HEK293 (cell line): Measurements from ENCODE around the gene PLEKHG2.

ENCODE experiments used
- CTCF ChIA-PET: fragments of 350-600 bp; formaldehyde crosslinking; extraction: SDS; loops from one replicate; lab custom pipeline; 2021; ENCODE audit warnings: antibody characterized with exemption; lab: Yijun Ruan, JAX
- POLR2A ChIA-PET: fragments of 300-600 bp; formaldehyde crosslinking; extraction: SDS; loops from one replicate; lab custom pipeline; 2020; ENCODE audit warnings: antibody characterized with exemption, inconsistent platforms; lab: Yijun Ruan, JAX
- H3K27ac ChIP-seq: fragments of 200-500 bp; sonication (Bioruptor generic); 2 replicates; pipeline ENCODE4 v1.5.1; 2014; ENCODE audit warnings: low read depth, low read length, control low read depth, inconsistent platforms; ENCODE audit errors: extremely low read depth
- H3K36me3 ChIP-seq, 2 experiments: fragments of 200-500 bp in 1 of 2; sonication (Bioruptor generic) in 1 of 2; 1 replicate in 1 of 2; 2 replicates in 1 of 2; pipeline ENCODE4 v1.5.1; 2014 to 2017; ENCODE audit warnings: inconsistent platforms in 2 of 2, low read length in 2 of 2; ENCODE audit not compliant: control insufficient read depth in 2 of 2, insufficient read depth in 1 of 2
- H3K4me1 ChIP-seq: fragments of 200-500 bp; sonication (Bioruptor generic); 2 replicates; pipeline ENCODE4 v1.5.1; 2014; ENCODE audit warnings: mild to moderate bottlenecking, low read length, inconsistent platforms; ENCODE audit not compliant: control insufficient read depth, insufficient read depth
- H3K4me3 ChIP-seq: 2 replicates; pipeline ENCODE4 v1.5.1; 2011; ENCODE audit warnings: low read depth, mild to moderate bottlenecking, control low read depth, low read length, moderate library complexity
- H3K9me3 ChIP-seq: fragments of 200-500 bp; sonication (Bioruptor generic); 2 replicates; pipeline ENCODE4 v1.5.1; 2014; ENCODE audit warnings: low read depth, low read length, inconsistent platforms; ENCODE audit not compliant: control insufficient read depth, insufficient read depth
- GFI1B ChIP-seq: fragments of 450-650 bp; formaldehyde crosslinking; IDR thresholded peaks from 2 replicates; pipeline ENCODE4 v1.5.1; 2016; ENCODE audit warnings: missing biosample characterization, missing genetic modification characterization
- GLIS1 ChIP-seq: fragments of 450-650 bp; formaldehyde crosslinking; IDR thresholded peaks from 2 replicates; pipeline ENCODE4 v1.5.1; 2016; ENCODE audit warnings: missing biosample characterization, missing genetic modification characterization
- IKZF3 ChIP-seq: fragments of 450-650 bp; IDR thresholded peaks from 2 replicates; pipeline ENCODE4 v1.5.0; 2018; ENCODE audit warnings: missing biosample characterization, mild to moderate bottlenecking, missing genetic modification characterization, moderate library complexity
- KLF1 ChIP-seq: fragments of 450-650 bp; formaldehyde crosslinking; IDR thresholded peaks from 2 replicates; pipeline ENCODE4 v1.5.1; 2016; ENCODE audit warnings: missing biosample characterization, missing genetic modification characterization
- KLF16 ChIP-seq: fragments of 450-650 bp; formaldehyde crosslinking; IDR thresholded peaks from 2 replicates; pipeline ENCODE4 v1.5.1; 2017; ENCODE audit warnings: missing biosample characterization, missing genetic modification characterization
- MZF1 ChIP-seq: fragments of 450-650 bp; formaldehyde crosslinking; IDR thresholded peaks from 2 replicates; pipeline ENCODE4 v1.5.1; 2017; ENCODE audit warnings: missing biosample characterization, missing genetic modification characterization, borderline replicate concordance
- SP3 ChIP-seq: fragments of 450-650 bp; formaldehyde crosslinking; IDR thresholded peaks from 2 replicates; pipeline ENCODE4 v1.5.1; 2016; ENCODE audit warnings: missing biosample characterization, missing genetic modification characterization
- WT1 ChIP-seq: fragments of 450-650 bp; formaldehyde crosslinking; IDR thresholded peaks from 2 replicates; pipeline ENCODE4 v1.5.1; 2016; ENCODE audit warnings: missing biosample characterization, missing genetic modification characterization
- ZBTB20 ChIP-seq: fragments of 450-650 bp; formaldehyde crosslinking; IDR thresholded peaks from 2 replicates; pipeline ENCODE4 v1.5.1; 2016; ENCODE audit warnings: missing biosample characterization, missing genetic modification characterization
- ZBTB48 ChIP-seq: fragments of 450-650 bp; formaldehyde crosslinking; IDR thresholded peaks from 2 replicates; pipeline ENCODE4 v1.5.1; 2016; ENCODE audit warnings: missing biosample characterization, missing genetic modification characterization
- ZNF157 ChIP-seq: fragments of 450-650 bp; formaldehyde crosslinking; IDR thresholded peaks from 2 replicates; pipeline ENCODE4 v1.5.1; 2016; ENCODE audit warnings: missing biosample characterization, missing genetic modification characterization
- ZNF184 ChIP-seq: fragments of 450-650 bp; IDR thresholded peaks from 2 replicates; pipeline ENCODE4 v1.5.1; 2018; ENCODE audit warnings: missing biosample characterization, mild to moderate bottlenecking, missing genetic modification characterization
- ZNF341 ChIP-seq: fragments of 450-650 bp; formaldehyde crosslinking; IDR thresholded peaks from 2 replicates; pipeline ENCODE4; 2016; ENCODE audit warnings: low read depth, missing biosample characterization, missing genetic modification characterization
- ZNF350 ChIP-seq: fragments of 450-650 bp; formaldehyde crosslinking; IDR thresholded peaks from 2 replicates; pipeline ENCODE4 v1.5.0; 2017; ENCODE audit warnings: missing biosample characterization, mild to moderate bottlenecking, missing genetic modification characterization
- ZNF354C ChIP-seq: fragments of 450-650 bp; formaldehyde crosslinking; IDR thresholded peaks from 2 replicates; pipeline ENCODE4 v1.5.1; 2016; ENCODE audit warnings: missing biosample characterization, missing genetic modification characterization, low read depth, borderline replicate concordance
- ZNF366 ChIP-seq: fragments of 450-650 bp; formaldehyde crosslinking; conservative IDR thresholded peaks from 2 replicates; pipeline ENCODE4 v1.5.1; 2016; ENCODE audit warnings: missing biosample characterization, missing genetic modification characterization
- ZNF416 ChIP-seq: fragments of 450-650 bp; formaldehyde crosslinking; IDR thresholded peaks from 2 replicates; pipeline ENCODE4 v1.5.1; 2016; ENCODE audit warnings: missing biosample characterization, missing genetic modification characterization
- ZNF514 ChIP-seq: fragments of 450-650 bp; formaldehyde crosslinking; IDR thresholded peaks from 2 replicates; pipeline ENCODE4 v1.5.1; 2016; ENCODE audit warnings: missing biosample characterization, missing genetic modification characterization
- ZNF529 ChIP-seq: fragments of 450-650 bp; formaldehyde crosslinking; IDR thresholded peaks from 2 replicates; pipeline ENCODE4 v1.5.1; 2017; ENCODE audit warnings: missing genetic modification characterization, missing biosample characterization; ENCODE audit not compliant: insufficient replicate concordance
- ZNF560 ChIP-seq: fragments of 450-650 bp; formaldehyde crosslinking; IDR thresholded peaks from 2 replicates; pipeline ENCODE4 v1.5.1; 2017; ENCODE audit warnings: missing biosample characterization, missing genetic modification characterization, borderline replicate concordance
- ZNF561 ChIP-seq: fragments of 450-650 bp; IDR thresholded peaks from 2 replicates; pipeline ENCODE4 v1.5.1; 2018; ENCODE audit warnings: missing biosample characterization, missing genetic modification characterization, borderline replicate concordance
- ZNF600 ChIP-seq: fragments of 450-650 bp; formaldehyde crosslinking; IDR thresholded peaks from 2 replicates; pipeline ENCODE4 v1.5.1; 2016; ENCODE audit warnings: missing biosample characterization, missing genetic modification characterization
- ZNF610 ChIP-seq: fragments of 450-650 bp; formaldehyde crosslinking; IDR thresholded peaks from 2 replicates; pipeline ENCODE4 v1.5.1; 2016; ENCODE audit warnings: missing biosample characterization, missing genetic modification characterization, borderline replicate concordance
- ZNF670 ChIP-seq: fragments of 450-650 bp; formaldehyde crosslinking; IDR thresholded peaks from 2 replicates; pipeline ENCODE4 v1.5.1; 2016; ENCODE audit warnings: missing biosample characterization, missing genetic modification characterization, low read depth
- ZNF76 ChIP-seq: fragments of 450-650 bp; formaldehyde crosslinking; IDR thresholded peaks from 2 replicates; pipeline ENCODE4; 2016; ENCODE audit warnings: low read depth, missing biosample characterization, missing genetic modification characterization, borderline replicate concordance
- TF ChIP-seq, protein P1 (sequence below): fragments of 450-650 bp; formaldehyde crosslinking; IDR thresholded peaks from 2 replicates; pipeline ENCODE4 v1.5.1; 2017; ENCODE audit warnings: missing biosample characterization, missing genetic modification characterization

PLEKHG2 gene

DNA sequence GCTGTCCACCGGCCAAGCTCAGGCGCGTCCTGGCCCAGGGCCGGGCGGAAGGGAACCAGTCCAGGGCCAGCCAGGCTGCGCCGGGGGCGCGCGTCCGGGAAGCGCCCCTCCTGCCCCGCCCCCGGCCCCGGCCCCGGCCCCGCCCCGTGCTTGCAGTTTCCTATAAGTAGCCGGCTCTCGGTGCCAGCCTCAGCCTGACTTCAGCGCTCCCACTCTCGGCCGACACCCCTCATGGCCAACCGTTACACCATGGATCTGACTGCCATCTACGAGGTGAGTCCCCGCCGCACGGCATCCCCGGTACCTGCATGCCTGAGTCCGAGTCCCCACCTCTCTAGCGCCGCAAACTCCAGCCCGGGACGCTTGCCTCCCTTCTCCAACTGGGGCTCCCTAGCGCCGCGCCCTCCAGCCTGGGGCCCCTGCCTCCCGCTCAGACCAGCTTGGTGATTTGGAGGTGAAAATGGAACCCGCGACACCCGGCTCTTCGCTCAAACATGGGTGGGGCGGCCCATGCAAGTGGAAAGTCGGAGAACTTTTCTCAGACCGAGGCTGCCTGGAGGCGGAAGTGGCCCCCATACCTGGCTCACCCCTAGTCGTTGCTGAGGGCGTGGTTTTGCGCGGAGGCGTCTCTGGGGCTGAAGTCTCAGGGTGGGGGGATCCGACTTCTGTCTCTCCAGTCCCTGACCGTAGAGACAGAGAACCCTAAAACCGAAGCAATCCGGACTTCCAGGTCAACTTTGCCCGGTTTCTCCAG, 5.6 kb upstream of the PLEKHG2 start, which contains the start of gene ZFP36 (continued):
- TF ChIP-seq WT1 (tag by site-specific recombination) = peak; percentile 58; the same call in 1 of the 2 replicates
- 0 out of 2 replicates have a peak, but pooled peaks have one; percentile 61 for TF ChIP-seq GFI1B (tag by site-specific recombination)
- peak; percentile 82 for TF ChIP-seq ZBTB48
- peak; percentile 94 for TF ChIP-seq MZF1 (tag by site-specific recombination)
- TF ChIP-seq ZNF514 = no peak
- no peak for TF ChIP-seq ZNF350 (tag by site-specific recombination)
- 0 out of 2 replicates have a peak, but pooled peaks have one; percentile 27 for TF ChIP-seq ZNF76 (tag by site-specific recombination)
- peak; percentile 46; the same call in 1 of the 2 replicates for TF ChIP-seq GLIS1 (tag by site-specific recombination)
- TF ChIP-seq, protein P1, sequence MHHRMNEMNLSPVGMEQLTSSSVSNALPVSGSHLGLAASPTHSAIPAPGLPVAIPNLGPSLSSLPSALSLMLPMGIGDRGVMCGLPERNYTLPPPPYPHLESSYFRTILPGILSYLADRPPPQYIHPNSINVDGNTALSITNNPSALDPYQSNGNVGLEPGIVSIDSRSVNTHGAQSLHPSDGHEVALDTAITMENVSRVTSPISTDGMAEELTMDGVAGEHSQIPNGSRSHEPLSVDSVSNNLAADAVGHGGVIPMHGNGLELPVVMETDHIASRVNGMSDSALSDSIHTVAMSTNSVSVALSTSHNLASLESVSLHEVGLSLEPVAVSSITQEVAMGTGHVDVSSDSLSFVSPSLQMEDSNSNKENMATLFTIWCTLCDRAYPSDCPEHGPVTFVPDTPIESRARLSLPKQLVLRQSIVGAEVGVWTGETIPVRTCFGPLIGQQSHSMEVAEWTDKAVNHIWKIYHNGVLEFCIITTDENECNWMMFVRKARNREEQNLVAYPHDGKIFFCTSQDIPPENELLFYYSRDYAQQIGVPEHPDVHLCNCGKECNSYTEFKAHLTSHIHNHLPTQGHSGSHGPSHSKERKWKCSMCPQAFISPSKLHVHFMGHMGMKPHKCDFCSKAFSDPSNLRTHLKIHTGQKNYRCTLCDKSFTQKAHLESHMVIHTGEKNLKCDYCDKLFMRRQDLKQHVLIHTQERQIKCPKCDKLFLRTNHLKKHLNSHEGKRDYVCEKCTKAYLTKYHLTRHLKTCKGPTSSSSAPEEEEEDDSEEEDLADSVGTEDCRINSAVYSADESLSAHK (tag by site-specific recombination) = peak; percentile 31; the same call in 1 of the 2 replicates
- peak; percentile 80 for TF ChIP-seq KLF1 (tag by site-specific recombination)
- peak; percentile 75 for TF ChIP-seq SP3
- TF ChIP-seq ZNF561 (tag by site-specific recombination) = peak; percentile 88
- no peak for TF ChIP-seq ZNF529 (tag by site-specific recombination)
- no peak for TF ChIP-seq ZNF416 (tag by site-specific recombination)
- peak; percentile 53; the same call in 1 of the 2 replicates for TF ChIP-seq ZNF341 (tag by site-specific recombination)
- 0 out of 2 replicates have a peak, but pooled peaks have one; percentile 69 for TF ChIP-seq KLF16
- TF ChIP-seq ZNF354C = no peak
- TF ChIP-seq ZNF610 (tag by site-specific recombination) = 0 out of 2 replicates have a peak, but pooled peaks have one; percentile 58
- no peak for TF ChIP-seq ZNF157
- peak; percentile 98 for TF ChIP-seq ZBTB20
- no peak; the same call in 1 of the 2 replicates for TF ChIP-seq ZNF366 (tag by site-specific recombination)
- TF ChIP-seq ZNF600 (tag by site-specific recombination) = peak; percentile 96
- no peak for TF ChIP-seq ZNF184
- no peak for TF ChIP-seq ZNF670

DNA sequence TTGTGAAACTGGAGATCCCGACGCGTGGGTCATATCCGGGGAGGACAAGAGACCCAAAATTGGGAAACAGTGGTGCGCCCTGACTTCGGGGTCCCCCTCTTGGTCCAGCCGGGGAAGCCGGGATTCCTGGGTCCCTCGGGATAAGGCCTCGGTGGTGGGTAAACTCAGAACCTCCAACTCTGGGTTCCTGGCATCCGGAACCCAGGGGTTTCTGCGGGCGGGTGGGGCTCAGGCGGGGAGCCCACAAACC, 5.1 kb upstream of the PLEKHG2 start:
- TF ChIP-seq IKZF3 (0 out of 2 replicates have a peak, but pooled peaks have one; percentile 5), ZNF560 (no peak)
- H3K4me3 ChIP-seq = peak overlapping the region; percentile 61
- no peaks in the 10 kb centered on the region for H3K9me3 ChIP-seq
- peaks cover 55% of the 10 kb centered on the region for H3K4me1 ChIP-seq
- ChIA-PET CTCF (interaction anchor here (1.0 to 4.6 kb wide), 3 partner anchors 9 to 85 kb away, joined by 3 to 41 read pairs (median 3); no protein-coding TSS in a partner anchor), POLR2A (interaction anchor here (1.2 to 11.2 kb wide), 5 partner anchors 9 to 125 kb away, joined by 3 to 175 read pairs (median 56); partner anchors contain the start of genes EID2B, MED29, PAF1 and RPS16)
- peak overlapping the region; percentile 77 for H3K27ac ChIP-seq
- H3K36me3 ChIP-seq = peaks cover 0 to 3% of the 10 kb centered on the region in 2 experiments; a peak in 1 of 3 replicates
